Activated CD8-positive, alpha-beta memory T cell treated with anti-CD3 and anti-CD28 coated beads, Interleukin-2, amount 50 U/mL, for 4 hours (primary cell): ENCODE measurements around the gene CEACAM7.

Experiments used
- DNase-seq: peaks from one replicate; pipeline ENCODE4 v3.0.0-alpha.2; 2020

Gene CEACAM7

GRCh38 chr19:41688098-41688497 is at the start of gene CEACAM7:
CEACAM7 (minus strand) TSS chr19:41688270; CDS start chr19:41688165, 105 bp downstream.
- no peak for DNase-seq

- DNase-seq: no peak
Measured at GRCh38 chr19:41735071-41735600, 47.1 kb upstream of the CEACAM7 start.

GRCh38 chr19:41734585-41734984 is 46.5 kb upstream of the CEACAM7 start:
- no peak for DNase-seq

GRCh38 chr19:41734156-41734555 is 46.1 kb upstream of the CEACAM7 start:
- no peak for DNase-seq

GRCh38 chr19:41726493-41726892 is 38.4 kb upstream of the CEACAM7 start:
- no peak for DNase-seq

GRCh38 chr19:41720103-41720502 is 32.0 kb upstream of the CEACAM7 start:
- DNase-seq: no peak

- no peak for DNase-seq
Measured at GRCh38 chr19:41718761-41719160, 30.7 kb upstream of the CEACAM7 start.

- DNase-seq: no peak
Measured at GRCh38 chr19:41714598-41714997, 26.5 kb upstream of the CEACAM7 start.

GRCh38 chr19:41711376-41712261 is 23.5 kb upstream of the CEACAM7 start:
- DNase-seq: no peak

- no peak for DNase-seq
Measured at GRCh38 chr19:41709951-41710645, 22.0 kb upstream of the CEACAM7 start.

GRCh38 chr19:41709516-41709915 is 21.4 kb upstream of the CEACAM7 start:
- peak; percentile 1 for DNase-seq

GRCh38 chr19:41708481-41708880 is 20.4 kb upstream of the CEACAM7 start, which contains the start of gene CEACAM5:
CEACAM5 (plus strand) TSS chr19:41708626; CDS start chr19:41708732, 106 bp downstream.
- peak; percentile 2 for DNase-seq

GRCh38 chr19:41707871-41708371 is 19.9 kb upstream of the CEACAM7 start:
- DNase-seq: peak; percentile 9

GRCh38 chr19:41707502-41707812 is 19.4 kb upstream of the CEACAM7 start:
- peak; percentile 11 for DNase-seq

GRCh38 chr19:41706741-41707501 is 18.9 kb upstream of the CEACAM7 start:
- DNase-seq: peak; percentile 67

- DNase-seq: peak; percentile 26
Measured at GRCh38 chr19:41705393-41706174, 17.5 kb upstream of the CEACAM7 start.

GRCh38 chr19:41703602-41704293 is 15.7 kb upstream of the CEACAM7 start:
- DNase-seq: peak; percentile 2

GRCh38 chr19:41702171-41702651 is 14.1 kb upstream of the CEACAM7 start:
- DNase-seq: no peak

GRCh38 chr19:41701401-41702075 is 13.5 kb upstream of the CEACAM7 start:
- peak; percentile 10 for DNase-seq

- DNase-seq: peak; percentile 2
Measured at GRCh38 chr19:41700381-41701195, 12.5 kb upstream of the CEACAM7 start.
